GM12878 (cell line): Measurements from ENCODE around the gene EIF1AD. TPM values are rescaled to one million over a fixed set of nuclear protein-coding genes. Genes with fewer than 3 reads are reported as not detected.

ENCODE experiments used
- ATAC-seq: fragments of 200-7000 bp; cut with Tn5 transposase; 3 replicates; pipeline ENCODE4 v1.9.1; 2020; ENCODE audit warnings: mild to moderate bottlenecking, moderate library complexity
- BruUV-seq: library from RNA; stranded (reverse); fragments of 400-500 nt; replicated peaks from 2 replicates; lab custom pipeline; 2021; lab: Mats Ljungman, UMichigan
- CTCF ChIA-PET: fragments of 300-600 bp; sonication (Branson Sonifier 250); formaldehyde crosslinking; extraction: SDS; loops from one replicate; lab custom pipeline; 2021; ENCODE audit warnings: inconsistent platforms; lab: Yijun Ruan, JAX
- POLR2A ChIA-PET: fragments of 350-600 bp; formaldehyde crosslinking; extraction: SDS; loops from one replicate; lab custom pipeline; 2021; ENCODE audit warnings: inconsistent platforms; lab: Charles Lee
- RAD21 ChIA-PET: fragments of 300-600 bp; sonication (Branson Sonifier 250); formaldehyde crosslinking; loops from one replicate; lab custom pipeline; 2023; ENCODE audit warnings: antibody characterized with exemption; ENCODE audit not compliant: unreplicated experiment; lab: Charles Lee
- SMC1A ChIA-PET: fragments of 300-600 bp; sonication (Branson Sonifier 250); formaldehyde crosslinking; loops from one replicate; lab custom pipeline; 2023; ENCODE audit not compliant: unreplicated experiment, uncharacterized antibody; lab: Charles Lee
- DNase-seq: peaks from one replicate; pipeline ENCODE4 v3.0.0-alpha.2; 2011; ENCODE audit warnings: low read depth, low spot score
- FAIRE-seq: peaks from 3 replicates; lab custom pipeline; 2011; peaks lifted over from hg19 to GRCh38; lab: Jason Lieb, UNC
- H2AFZ ChIP-seq: 2 replicates; pipeline ENCODE4 v1.6.0; 2011; ENCODE audit warnings: low read depth, low read length, control low read depth; ENCODE audit not compliant: control insufficient read depth
- H3K27ac ChIP-seq: 2 replicates; pipeline ENCODE4 v1.5.1; 2011; ENCODE audit warnings: control low read depth; ENCODE audit not compliant: control insufficient read depth, insufficient read depth
- H3K27me3 ChIP-seq, 2 experiments: replicated peaks in 1 of 2; 2 replicates each; pipeline versions ENCODE4 v1.6.0 to v1.6.1; 2011; ENCODE audit warnings: low read length in 1 of 2; ENCODE audit not compliant: control insufficient read depth in 2 of 2, insufficient read depth in 2 of 2
- H3K36me3 ChIP-seq, 2 experiments: 2 replicates each; pipeline ENCODE4 v1.5.1; 2011; ENCODE audit warnings: low read length in 1 of 2; ENCODE audit not compliant: control insufficient read depth in 2 of 2, insufficient read depth in 2 of 2
- H3K4me1 ChIP-seq: 2 replicates; pipeline ENCODE4 v1.6.1; 2011; ENCODE audit warnings: mild to moderate bottlenecking, low read length, moderate library complexity, mixed read lengths; ENCODE audit not compliant: control insufficient read depth, insufficient read depth
- H3K4me2 ChIP-seq: 2 replicates; pipeline ENCODE4 v1.6.0; 2011; ENCODE audit warnings: control low read depth; ENCODE audit not compliant: control insufficient read depth, insufficient read depth
- H3K4me3 ChIP-seq: fragments of 200-600 bp; sonication (generic); 2 replicates; pipeline ENCODE4 v1.5.1; 2016
- H3K79me2 ChIP-seq: 2 replicates; pipeline ENCODE4 v1.6.0; 2011; ENCODE audit warnings: low read length; ENCODE audit not compliant: control insufficient read depth, insufficient read depth
- H3K9ac ChIP-seq: 2 replicates; pipeline ENCODE4 v1.8.0; 2011; ENCODE audit warnings: low read length, control low read depth, mixed read lengths; ENCODE audit not compliant: control insufficient read depth, insufficient read depth
- H3K9me3 ChIP-seq: replicated peaks from 3 replicates; pipeline ENCODE4 v1.5.1; 2011; ENCODE audit warnings: mild to moderate bottlenecking, low read length; ENCODE audit not compliant: control insufficient read depth, insufficient read depth
- H4K20me1 ChIP-seq: 2 replicates; pipeline ENCODE4 v1.6.0; 2011; ENCODE audit not compliant: control insufficient read depth, insufficient read depth
- ATF7 ChIP-seq: fragments of 450-650 bp; IDR thresholded peaks from 2 replicates; pipeline ENCODE4 v1.6.1; 2016; ENCODE audit warnings: low read depth, mild to moderate bottlenecking
- CBX5 ChIP-seq: sonication (generic); IDR thresholded peaks from 2 replicates; pipeline ENCODE4 v1.6.1; 2016; ENCODE audit warnings: low read depth, moderate library complexity, mild to moderate bottlenecking, inconsistent platforms
- CHD4 ChIP-seq: fragments of 200-600 bp; sonication (generic); IDR thresholded peaks from 2 replicates; pipeline ENCODE4 v1.6.1; 2016; ENCODE audit warnings: mild to moderate bottlenecking
- HCFC1 ChIP-seq: fragments of 150-350 bp; IDR thresholded peaks from 2 replicates; pipeline ENCODE4 v1.6.1; 2014; ENCODE audit warnings: low read length
- KAT2A ChIP-seq: conservative IDR thresholded peaks from 2 replicates; pipeline ENCODE4 v1.6.1; 2011; ENCODE audit warnings: low read depth, low read length; ENCODE audit not compliant: control insufficient read depth
- MXI1 ChIP-seq: fragments of 150-350 bp; IDR thresholded peaks from 2 replicates; pipeline ENCODE4 v1.6.1; 2011; ENCODE audit warnings: low read depth, mild to moderate bottlenecking, inconsistent platforms, low read length, improper control_type of control experiment
- NFYA ChIP-seq: IDR thresholded peaks from 2 replicates; pipeline ENCODE4 v1.6.1; 2011; ENCODE audit warnings: low read depth, mild to moderate bottlenecking, low read length, improper control_type of control experiment, borderline replicate concordance
- PML ChIP-seq: IDR thresholded peaks from 2 replicates; pipeline ENCODE4 v1.6.1; 2012; ENCODE audit warnings: low read length, inconsistent platforms
- POLR2AphosphoS5 ChIP-seq: IDR thresholded peaks from 2 replicates; pipeline ENCODE4 v1.6.1; 2011; ENCODE audit warnings: mild to moderate bottlenecking, low read length, inconsistent platforms
- TCF12 ChIP-seq: IDR thresholded peaks from 2 replicates; pipeline ENCODE4 v1.6.1; 2011; ENCODE audit warnings: low read depth, mild to moderate bottlenecking, low read length
- WRNIP1 ChIP-seq: IDR thresholded peaks from 2 replicates; pipeline ENCODE4 v1.6.1; 2011; ENCODE audit warnings: low read depth, low read length, improper control_type of control experiment, borderline replicate concordance
- WGBS: methylation state at CpG from one replicate; pipeline ENCODE4 v1.1.6; 2016; ENCODE audit warnings: low lambda C conversion rate; ENCODE audit not compliant: insufficient replicate concordance, insufficient coverage; ENCODE audit errors: missing lambda C conversion rate; 5-methylcytosine and 5-hydroxymethylcytosine counted together
- in situ Hi-C: fragments of 300-500 bp; cut with MboI; formaldehyde crosslinking; loops from 9 replicates; pipeline ENCODE4 v1.14.3; 2018; ENCODE audit warnings: mixed read lengths
- intact Hi-C: fragments of 100-400 bp; cut with micrococcal nuclease; formaldehyde crosslinking; loops from one replicate; pipeline ENCODE4 v1.14.2; 2022; ENCODE audit not compliant: unreplicated experiment
- polyA plus RNA-seq, 11 experiments: library from polyadenylated mRNA; depleted of rRNA in 4 of 11; unstranded in 6 of 11; stranded (reverse) in 5 of 11; fragments of >200 nt; fragmentation: Nextera tagmentation in 4 of 11; fragmentation: Illumina TruSeq in 1 of 11; extraction: Ambion mirVana in 4 of 11; extraction: Trizol in 1 of 11; gene quantifications; 1 replicate in 1 of 11; 2 replicates in 10 of 11; pipeline versions ENCODE4 v1.2.1 to v1.2.3, GENCODE V29; 2011 to 2016; ENCODE audit warnings: inconsistent platforms in 2 of 11, missing spikeins in 2 of 11, low read depth in 1 of 11
- total RNA-seq, 4 experiments: library from RNA; depleted of rRNA in 3 of 4; stranded (reverse); fragments of >200 nt in 3 of 4; fragmentation: Illumina TruSeq in 1 of 4; extraction: Trizol in 1 of 4; gene quantifications; 2 replicates each; pipeline versions ENCODE4 v1.2.1 to v1.2.3, GENCODE V29; 2013 to 2021
- TF ChIP-seq, protein P1 (sequence below): fragments of 450-650 bp; IDR thresholded peaks from 2 replicates; pipeline ENCODE4 v1.6.1; 2017; ENCODE audit warnings: mild to moderate bottlenecking, low read depth, inconsistent platforms; ENCODE audit not compliant: poor library complexity, severe bottlenecking
- TF ChIP-seq, protein P2 (sequence below): fragments of 450-650 bp; formaldehyde crosslinking; IDR thresholded peaks from 2 replicates; pipeline ENCODE4 v1.4.0; 2022; ENCODE audit warnings: mild to moderate bottlenecking, moderate library complexity
- TF ChIP-seq, protein P3 (sequence below): fragments of 450-650 bp; IDR thresholded peaks from 2 replicates; pipeline ENCODE4 v1.6.1; 2018; ENCODE audit warnings: borderline replicate concordance, mild to moderate bottlenecking; ENCODE audit not compliant: partially characterized antibody
- TF ChIP-seq, protein P4 (sequence below): IDR thresholded peaks from 2 replicates; pipeline ENCODE4 v1.6.1; 2011; ENCODE audit warnings: borderline replicate concordance, low read depth, mild to moderate bottlenecking, moderate library complexity, mixed read lengths, low read length; ENCODE audit not compliant: insufficient read depth; ENCODE audit errors: extremely low read length

The EIF1AD gene
- total and polyA plus RNA-seq, 10 of the 15 experiments (the other 5 are each of a cell fraction or from before 2014, with no cell fraction given), result 31.6 to 56.8 (median 39.5) TPM

DNA sequence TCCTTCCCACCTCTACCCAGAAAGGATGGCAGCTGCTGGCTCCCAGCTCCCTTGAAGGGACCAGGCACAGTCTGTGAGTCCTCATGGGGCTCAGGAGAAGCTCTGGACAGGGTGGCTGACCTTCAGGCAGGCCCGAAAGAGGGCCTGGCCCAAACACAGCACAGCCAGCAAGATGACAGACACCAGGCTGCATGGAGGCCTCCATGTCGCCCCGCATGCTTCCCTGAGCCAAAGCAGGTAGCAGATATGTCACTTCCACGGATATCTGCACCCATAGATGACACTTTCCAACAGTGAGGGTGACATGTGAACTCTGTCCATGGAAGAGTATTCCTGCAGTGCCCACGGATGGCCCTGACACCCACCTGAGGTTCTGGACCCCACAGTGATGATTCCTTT lies 18.4 kb downstream of the EIF1AD start:
- Histone ChIP-seq H4K20me1 (no peaks in the 10 kb centered on the region), H3K27me3 (no peaks in the 10 kb centered on the region), H3K27ac (no peak overlapping the region), H3K9ac (no peak overlapping the region), H3K4me1 (no peaks in the 10 kb centered on the region), H3K36me3 (peaks cover under 1 to 3% of the 10 kb centered on the region in 2 experiments; a peak in 3 of 4 replicates), H3K9me3 (no peaks in the 10 kb centered on the region), H3K4me2 (no peak overlapping the region), H2AFZ (no peak overlapping the region), H3K79me2 (no peaks in the 10 kb centered on the region), H3K4me3 (no peak overlapping the region)
- ChIA-PET SMC1A (interaction anchor here (4.4 kb wide), 1 partner anchor 99 kb away, joined by 28 read pairs; no protein-coding TSS in a partner anchor), POLR2A (interaction anchor here (0.6 kb wide), 2 partner anchors 14 to 23 kb away, joined by 3 read pairs; no protein-coding TSS in a partner anchor), RAD21 (interaction anchor here (1.9 kb wide), 1 partner anchor 93 kb away, joined by 5 read pairs; the partner anchor contains the start of gene CCDC85B), CTCF (interaction anchor here (0.6 to 4.8 kb wide), 2 partner anchors 98 to 166 kb away, joined by 3 to 51 read pairs; no protein-coding TSS in a partner anchor)
- intact Hi-C loops, result no loop called here
- BruUV-seq, result no TSS peak
- DNase-seq (no peak), ATAC-seq (no peak), FAIRE-seq (no peak)
- in situ Hi-C loops, result no loop called here
- WGBS, result 83% methylated on average over 5 of the region's 5 CpGs
- TF ChIP-seq, protein P1, sequence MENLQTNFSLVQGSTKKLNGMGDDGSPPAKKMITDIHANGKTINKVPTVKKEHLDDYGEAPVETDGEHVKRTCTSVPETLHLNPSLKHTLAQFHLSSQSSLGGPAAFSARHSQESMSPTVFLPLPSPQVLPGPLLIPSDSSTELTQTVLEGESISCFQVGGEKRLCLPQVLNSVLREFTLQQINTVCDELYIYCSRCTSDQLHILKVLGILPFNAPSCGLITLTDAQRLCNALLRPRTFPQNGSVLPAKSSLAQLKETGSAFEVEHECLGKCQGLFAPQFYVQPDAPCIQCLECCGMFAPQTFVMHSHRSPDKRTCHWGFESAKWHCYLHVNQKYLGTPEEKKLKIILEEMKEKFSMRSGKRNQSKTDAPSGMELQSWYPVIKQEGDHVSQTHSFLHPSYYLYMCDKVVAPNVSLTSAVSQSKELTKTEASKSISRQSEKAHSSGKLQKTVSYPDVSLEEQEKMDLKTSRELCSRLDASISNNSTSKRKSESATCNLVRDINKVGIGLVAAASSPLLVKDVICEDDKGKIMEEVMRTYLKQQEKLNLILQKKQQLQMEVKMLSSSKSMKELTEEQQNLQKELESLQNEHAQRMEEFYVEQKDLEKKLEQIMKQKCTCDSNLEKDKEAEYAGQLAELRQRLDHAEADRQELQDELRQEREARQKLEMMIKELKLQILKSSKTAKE, result no peak
- TF ChIP-seq KAT2A (no peak), CBX5 (no peak), PML (no peak), CHD4 (no peak), NFYA (no peak), TCF12 (no peak), MXI1 (no peak), ATF7 (no peak), WRNIP1 (no peak), POLR2AphosphoS5 (no peak), HCFC1 (no peak)
- TF ChIP-seq, protein P2, sequence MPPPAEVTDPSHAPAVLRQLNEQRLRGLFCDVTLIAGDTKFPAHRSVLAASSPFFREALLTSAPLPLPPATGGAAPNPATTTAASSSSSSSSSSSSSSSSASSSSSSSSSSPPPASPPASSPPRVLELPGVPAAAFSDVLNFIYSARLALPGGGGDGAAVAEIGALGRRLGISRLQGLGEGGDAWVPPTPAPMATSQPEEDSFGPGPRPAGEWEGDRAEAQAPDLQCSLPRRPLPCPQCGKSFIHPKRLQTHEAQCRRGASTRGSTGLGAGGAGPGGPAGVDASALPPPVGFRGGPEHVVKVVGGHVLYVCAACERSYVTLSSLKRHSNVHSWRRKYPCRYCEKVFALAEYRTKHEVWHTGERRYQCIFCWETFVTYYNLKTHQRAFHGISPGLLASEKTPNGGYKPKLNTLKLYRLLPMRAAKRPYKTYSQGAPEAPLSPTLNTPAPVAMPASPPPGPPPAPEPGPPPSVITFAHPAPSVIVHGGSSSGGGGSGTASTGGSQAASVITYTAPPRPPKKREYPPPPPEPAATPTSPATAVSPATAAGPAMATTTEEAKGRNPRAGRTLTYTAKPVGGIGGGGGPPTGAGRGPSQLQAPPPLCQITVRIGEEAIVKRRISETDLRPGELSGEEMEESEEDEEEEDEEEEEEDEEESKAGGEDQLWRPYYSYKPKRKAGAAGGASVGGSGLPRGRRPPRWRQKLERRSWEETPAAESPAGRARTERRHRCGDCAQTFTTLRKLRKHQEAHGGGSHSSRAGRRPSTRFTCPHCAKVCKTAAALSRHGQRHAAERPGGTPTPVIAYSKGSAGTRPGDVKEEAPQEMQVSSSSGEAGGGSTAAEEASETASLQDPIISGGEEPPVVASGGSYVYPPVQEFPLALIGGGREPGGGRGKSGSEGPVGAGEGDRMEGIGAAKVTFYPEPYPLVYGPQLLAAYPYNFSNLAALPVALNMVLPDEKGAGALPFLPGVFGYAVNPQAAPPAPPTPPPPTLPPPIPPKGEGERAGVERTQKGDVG, result no peak
- TF ChIP-seq, protein P3, sequence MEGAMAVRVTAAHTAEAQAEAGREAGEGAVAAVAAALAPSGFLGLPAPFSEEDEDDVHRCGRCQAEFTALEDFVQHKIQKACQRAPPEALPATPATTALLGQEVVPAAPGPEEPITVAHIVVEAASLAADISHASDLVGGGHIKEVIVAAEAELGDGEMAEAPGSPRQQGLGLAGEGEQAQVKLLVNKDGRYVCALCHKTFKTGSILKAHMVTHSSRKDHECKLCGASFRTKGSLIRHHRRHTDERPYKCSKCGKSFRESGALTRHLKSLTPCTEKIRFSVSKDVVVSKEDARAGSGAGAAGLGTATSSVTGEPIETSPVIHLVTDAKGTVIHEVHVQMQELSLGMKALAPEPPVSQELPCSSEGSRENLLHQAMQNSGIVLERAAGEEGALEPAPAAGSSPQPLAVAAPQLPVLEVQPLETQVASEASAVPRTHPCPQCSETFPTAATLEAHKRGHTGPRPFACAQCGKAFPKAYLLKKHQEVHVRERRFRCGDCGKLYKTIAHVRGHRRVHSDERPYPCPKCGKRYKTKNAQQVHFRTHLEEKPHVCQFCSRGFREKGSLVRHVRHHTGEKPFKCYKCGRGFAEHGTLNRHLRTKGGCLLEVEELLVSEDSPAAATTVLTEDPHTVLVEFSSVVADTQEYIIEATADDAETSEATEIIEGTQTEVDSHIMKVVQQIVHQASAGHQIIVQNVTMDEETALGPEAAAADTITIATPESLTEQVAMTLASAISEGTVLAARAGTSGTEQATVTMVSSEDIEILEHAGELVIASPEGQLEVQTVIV, result no peak
- TF ChIP-seq, protein P4, sequence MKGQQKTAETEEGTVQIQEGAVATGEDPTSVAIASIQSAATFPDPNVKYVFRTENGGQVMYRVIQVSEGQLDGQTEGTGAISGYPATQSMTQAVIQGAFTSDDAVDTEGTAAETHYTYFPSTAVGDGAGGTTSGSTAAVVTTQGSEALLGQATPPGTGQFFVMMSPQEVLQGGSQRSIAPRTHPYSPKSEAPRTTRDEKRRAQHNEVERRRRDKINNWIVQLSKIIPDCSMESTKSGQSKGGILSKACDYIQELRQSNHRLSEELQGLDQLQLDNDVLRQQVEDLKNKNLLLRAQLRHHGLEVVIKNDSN, result no peak
